GM23338 (cell line): Measurements from ENCODE around the gene PARP3. TPM values are rescaled to one million over a fixed set of nuclear protein-coding genes. Genes with fewer than 3 reads are reported as not detected.

Experiments used
- ATAC-seq: fragments of 200-7000 bp; cut with Tn5 transposase; 3 replicates; pipeline ENCODE4 v1.9.1; 2020
- DNase-seq: peaks from one replicate; pipeline ENCODE4 v3.0.0-alpha.2; 2015; ENCODE audit warnings: low spot score
- H2AFZ ChIP-seq: fragments of 200-600 bp; sonication (generic); 2 replicates; pipeline ENCODE4 v1.8.0; 2016; ENCODE audit warnings: antibody characterized with exemption, mild to moderate bottlenecking, moderate library complexity
- H3F3A ChIP-seq: fragments of 200-600 bp; sonication (generic); replicated peaks from 2 replicates; pipeline ENCODE4 v1.8.0; 2017; ENCODE audit warnings: antibody characterized with exemption, mixed run types, low read depth
- H3K27ac ChIP-seq: fragments of 200-600 bp; sonication (generic); 2 replicates; pipeline ENCODE4 v1.6.1; 2016; ENCODE audit warnings: low read depth
- H3K27me3 ChIP-seq: fragments of 200-600 bp; sonication (generic); 2 replicates; pipeline ENCODE4 v1.8.0; 2016; ENCODE audit warnings: mild to moderate bottlenecking, mixed run types, moderate library complexity; ENCODE audit not compliant: insufficient read depth
- H3K36me3 ChIP-seq: fragments of 200-600 bp; sonication (generic); 2 replicates; pipeline ENCODE4 v1.8.0; 2016; ENCODE audit warnings: mild to moderate bottlenecking; ENCODE audit not compliant: insufficient read depth
- H3K4me1 ChIP-seq: fragments of 200-600 bp; sonication (generic); 2 replicates; pipeline ENCODE4 v1.8.0; 2016; ENCODE audit warnings: mild to moderate bottlenecking, moderate library complexity; ENCODE audit not compliant: insufficient read depth
- H3K4me2 ChIP-seq: fragments of 200-600 bp; sonication (generic); 2 replicates; pipeline ENCODE4 v1.7.1; 2017; ENCODE audit warnings: mixed run types
- H3K4me3 ChIP-seq: fragments of 200-600 bp; sonication (generic); 2 replicates; pipeline ENCODE4 v1.6.1; 2016; ENCODE audit warnings: mixed run types
- H3K79me2 ChIP-seq: fragments of 200-600 bp; sonication (generic); replicated peaks from 2 replicates; pipeline ENCODE4 v1.8.0; 2017; ENCODE audit warnings: mild to moderate bottlenecking; ENCODE audit not compliant: insufficient read depth
- H3K9me2 ChIP-seq: fragments of 200-600 bp; sonication (generic); 2 replicates; pipeline ENCODE4 v1.8.0; 2017; ENCODE audit not compliant: insufficient read depth
- H4K20me1 ChIP-seq: fragments of 200-600 bp; sonication (generic); replicated peaks from 2 replicates; pipeline ENCODE4 v1.8.0; 2017; ENCODE audit warnings: mild to moderate bottlenecking; ENCODE audit not compliant: insufficient read depth
- H3K27ac Mint-ChIP-seq: 2 replicates; pipeline ENCODE4 v1.8.0; 2020; ENCODE audit warnings: inconsistent platforms, mild to moderate bottlenecking, moderate library complexity, mixed read lengths
- H3K27me3 Mint-ChIP-seq: 3 replicates; pipeline ENCODE4 v1.8.0; 2022; ENCODE audit warnings: low read depth, mild to moderate bottlenecking, moderate library complexity, mixed read lengths, inconsistent platforms; ENCODE audit not compliant: insufficient read depth, poor library complexity
- H3K36me3 Mint-ChIP-seq: 3 replicates; pipeline ENCODE4 v1.8.0; 2021; ENCODE audit warnings: low read depth, mild to moderate bottlenecking, inconsistent platforms, moderate library complexity, mixed read lengths
- H3K4me1 Mint-ChIP-seq: 3 replicates; pipeline ENCODE4 v1.8.0; 2020; ENCODE audit warnings: mild to moderate bottlenecking, inconsistent platforms, mixed read lengths
- H3K4me3 Mint-ChIP-seq: 3 replicates; pipeline ENCODE4 v1.8.0; 2021; ENCODE audit warnings: moderate library complexity, mild to moderate bottlenecking, inconsistent platforms, mixed read lengths
- H3K9me3 Mint-ChIP-seq: 3 replicates; pipeline ENCODE4 v1.8.0; 2020; ENCODE audit warnings: moderate library complexity, mild to moderate bottlenecking, inconsistent platforms, mixed read lengths
- CREB1 ChIP-seq: fragments of 250-450 bp; sonication (Bioruptor Pico); IDR thresholded peaks from 2 replicates; pipeline ENCODE4 v1.5.0; 2020; ENCODE audit warnings: low read depth, mild to moderate bottlenecking, moderate library complexity
- CTCF ChIP-seq, 2 experiments: fragments of 200-600 bp in 1 of 2; sonication (generic) in 1 of 2; conservative IDR thresholded peaks; 2 replicates each; pipeline versions ENCODE4 v1.5.1 to v1.6.1; 2016 to 2017; ENCODE audit warnings: antibody characterized with exemption in 2 of 2, low read depth in 2 of 2, mild to moderate bottlenecking in 2 of 2, moderate library complexity in 1 of 2
- ETS1 ChIP-seq: IDR thresholded peaks from 2 replicates; pipeline ENCODE4 v1.6.1; 2016; ENCODE audit warnings: antibody characterized with exemption
- EZH2 ChIP-seq: fragments of 200-600 bp; sonication (generic); IDR thresholded peaks from one replicate; pipeline ENCODE4 v1.8.0; 2017; ENCODE audit warnings: antibody characterized with exemption, mild to moderate bottlenecking, low read depth; ENCODE audit not compliant: unreplicated experiment
- EZH2phosphoT487 ChIP-seq: fragments of 200-600 bp; sonication (generic); IDR thresholded peaks from one replicate; pipeline ENCODE4 v1.8.1; 2018; ENCODE audit warnings: antibody characterized with exemption; ENCODE audit not compliant: unreplicated experiment
- JUNB ChIP-seq: IDR thresholded peaks from one replicate; pipeline ENCODE4 v1.6.1; 2016; ENCODE audit warnings: antibody characterized with exemption; ENCODE audit not compliant: unreplicated experiment
- NANOG ChIP-seq: IDR thresholded peaks from 2 replicates; pipeline ENCODE4 v1.6.1; 2016; ENCODE audit warnings: antibody characterized with exemption, borderline replicate concordance
- POLR2AphosphoS5 ChIP-seq: IDR thresholded peaks from 2 replicates; pipeline ENCODE4 v1.6.1; 2016; ENCODE audit warnings: antibody characterized with exemption, low read depth
- REST ChIP-seq: IDR thresholded peaks from one replicate; pipeline ENCODE4 v1.6.1; 2018; ENCODE audit warnings: antibody characterized with exemption; ENCODE audit not compliant: unreplicated experiment
- STAT1 ChIP-seq: IDR thresholded peaks from one replicate; pipeline ENCODE4 v1.6.1; 2016; ENCODE audit warnings: antibody characterized with exemption; ENCODE audit not compliant: unreplicated experiment
- ZNF114 ChIP-seq: fragments of 250-450 bp; sonication (Bioruptor Pico); IDR thresholded peaks from 2 replicates; pipeline ENCODE4 v1.5.0; 2020; ENCODE audit warnings: mild to moderate bottlenecking, moderate library complexity
- ZNF331 ChIP-seq: fragments of 250-450 bp; sonication (Bioruptor Pico); IDR thresholded peaks from 2 replicates; pipeline ENCODE4 v1.5.0; 2020; ENCODE audit warnings: low read depth, mild to moderate bottlenecking, moderate library complexity
- ZNF462 ChIP-seq: fragments of 250-450 bp; sonication (Bioruptor Pico); IDR thresholded peaks from 2 replicates; pipeline ENCODE4 v1.5.0; 2020; ENCODE audit warnings: mild to moderate bottlenecking, moderate library complexity
- polyA plus RNA-seq: library from polyadenylated mRNA; unstranded; fragments of >200 nt; fragmentation: Nextera tagmentation; extraction: Ambion mirVana; gene quantifications from 2 replicates; pipeline ENCODE4 v1.2.1, GENCODE V29; 2016
- total RNA-seq: library from RNA; depleted of rRNA; stranded (reverse); fragments of >200 nt; shearing (Covaris generic); gene quantifications from 2 replicates; pipeline ENCODE4 v1.2.3, GENCODE V29; 2014

The PARP3 gene
- total and polyA plus RNA-seq, 2 experiments from 2014 or later, result 0.76 to 1.1 TPM

GRCh38 chr3:51941463-51941797 lies 733 bp upstream of the PARP3 start:
- no peak overlapping the region for H2AFZ ChIP-seq
- Mint-ChIP-seq H3K27me3 (peaks cover 22% of the 10 kb centered on the region), H3K27ac (no peak overlapping the region), H3K4me3 (peak overlapping the region; percentile 92), H3K4me1 (peaks cover 18% of the 10 kb centered on the region), H3K36me3 (peaks cover 43% of the 10 kb centered on the region), H3K9me3 (no peaks in the 10 kb centered on the region)
- H3K27me3 ChIP-seq, result no peaks in the 10 kb centered on the region
- DNase-seq (no peak), ATAC-seq (peak; percentile 27)
- H3F3A ChIP-seq, result 0 out of 2 replicates have a peak, but pooled peaks cover 2% of the 10 kb centered on the region
- peak overlapping the region; percentile 99 for H3K4me3 ChIP-seq
- peaks cover 6% of the 10 kb centered on the region; the same call in 1 of the 2 replicates for H3K36me3 ChIP-seq
- H3K4me2 ChIP-seq, result peak overlapping the region; percentile 98
- peaks cover 9% of the 10 kb centered on the region; the same call in 1 of the 2 replicates for H3K4me1 ChIP-seq
- TF ChIP-seq POLR2AphosphoS5 (no peak), ZNF331 (no peak), CTCF (conservative IDR thresholded peaks at IDR 0.05; ENCODE audit: low read depth in 2 of 2) (no peak), REST (no peak), NANOG (no peak), EZH2phosphoT487 (no peak), ZNF462 (CRISPR knock-in tag) (no peak), CREB1 (CRISPR knock-in tag) (no peak), EZH2 (no peak), ETS1 (no peak; the same call in 1 of the 2 replicates), ZNF114 (no peak), STAT1 (no peak), JUNB (no peak)
- peaks cover 12% of the 10 kb centered on the region for H4K20me1 ChIP-seq
- H3K79me2 ChIP-seq, result peaks cover 25% of the 10 kb centered on the region
- H3K27ac ChIP-seq, result no peak overlapping the region
- no peaks in the 10 kb centered on the region for H3K9me2 ChIP-seq
